HG03575 (cell line): ENCODE results near the gene ZFP28.

Experiments used
- ATAC-seq: cut with Tn5 transposase; IDR thresholded peaks from one replicate; pipeline ENCODE4 v1.9.1; 2021; ENCODE audit not compliant: unreplicated experiment, insufficient number of reproducible peaks, low FRiP score; ENCODE audit errors: extremely low read depth

The ZFP28 gene

DNA sequence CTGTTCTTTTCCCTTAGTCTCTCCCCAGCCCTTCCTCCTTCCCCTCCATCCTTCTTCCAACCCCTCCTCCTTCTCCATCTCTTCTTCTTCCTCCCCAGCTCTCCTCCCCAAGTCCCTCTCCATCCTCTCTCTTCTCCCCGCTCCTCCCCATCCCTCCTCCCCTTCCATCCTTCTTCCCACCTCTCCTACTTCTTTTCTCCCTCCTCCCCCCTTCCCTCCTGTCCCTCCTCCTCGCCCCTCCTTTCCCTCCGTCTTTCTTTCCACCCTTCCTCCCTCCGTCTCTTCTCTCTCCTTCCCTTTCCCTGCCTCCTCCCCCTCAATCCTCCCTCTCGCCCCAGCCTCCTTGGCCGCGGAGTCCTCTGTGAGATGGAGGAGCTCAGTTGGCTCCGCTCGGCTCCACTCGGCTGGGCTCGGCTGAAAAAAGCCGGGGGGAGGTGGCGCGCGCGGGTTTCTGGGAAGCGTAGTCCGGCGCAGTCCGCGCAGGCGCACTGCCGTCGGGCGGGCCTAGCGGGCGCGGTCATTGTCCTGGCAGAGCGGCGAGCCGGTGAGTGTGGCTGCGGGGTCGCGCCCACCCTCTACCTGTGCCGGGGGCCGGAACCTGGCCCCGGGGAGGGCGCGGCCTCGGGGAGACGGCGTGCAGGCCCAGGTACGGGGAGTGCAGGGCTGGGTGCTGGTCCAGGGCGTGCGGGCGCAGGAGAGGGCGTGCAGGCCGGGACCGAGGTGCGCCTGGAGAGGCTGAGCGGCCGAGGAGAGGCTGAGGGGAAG, 56.2 kb downstream of the ZFP28 start, which contains the start of gene ZNF71:
ZNF71 (plus strand) TSS at position 520 of the 765 bp plus-strand sequence. CDS start 6,257 bp downstream, outside the sequence.
- no peak for ATAC-seq

- no peak for ATAC-seq
Observed at GRCh38 chr19:56595548-56595899, 56.8 kb downstream of the ZFP28 start.

GRCh38 chr19:56596676-56597075, 57.9 kb downstream of the ZFP28 start:
- ATAC-seq: no peak

- no peak for ATAC-seq
Observed at GRCh38 chr19:56597696-56598095, 58.9 kb downstream of the ZFP28 start.

DNA sequence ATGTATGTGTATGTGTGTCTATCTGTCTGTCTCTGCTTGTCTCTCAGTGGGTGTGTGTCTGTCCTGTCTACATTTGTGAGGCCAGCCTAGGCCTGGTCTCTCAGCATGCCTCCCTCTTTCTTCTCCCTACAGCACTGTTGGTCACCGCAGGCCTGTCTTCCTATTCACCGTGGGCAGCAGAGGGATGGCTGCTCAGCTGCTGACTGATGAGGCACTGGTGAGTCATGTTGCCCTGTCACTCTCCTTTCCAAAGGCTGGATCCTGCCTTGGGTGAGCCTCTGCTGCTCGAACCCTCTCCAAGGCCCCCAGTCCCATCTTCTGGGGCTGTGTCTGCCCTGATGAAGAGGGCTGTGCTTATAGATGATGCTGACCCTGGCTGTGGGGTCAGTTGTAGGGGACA, 62.6 kb downstream of the ZFP28 start:
- no peak for ATAC-seq

DNA sequence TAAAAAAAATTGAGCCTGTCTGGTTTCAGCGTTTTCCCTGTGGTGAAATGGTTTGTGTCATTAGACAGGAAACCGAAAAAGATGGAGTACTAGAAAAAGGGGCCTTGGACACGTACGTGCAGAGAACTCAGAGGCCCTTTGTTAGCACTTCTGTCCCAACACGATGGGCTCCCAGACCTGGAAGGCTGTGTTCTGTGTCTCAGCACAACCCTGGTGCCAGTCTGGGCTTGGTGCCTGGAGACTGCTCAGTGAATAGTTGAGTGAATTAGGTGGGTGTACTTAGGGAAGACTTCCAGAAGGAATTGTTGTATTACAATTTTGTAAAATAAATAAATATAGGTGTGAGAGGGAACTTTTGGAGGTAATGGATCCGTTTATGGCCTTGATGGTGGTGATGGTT, 65.1 kb downstream of the ZFP28 start:
- no peak for ATAC-seq
